AG04449 (cell line): Measurements from ENCODE around the gene OR10H4.

Experiments used
- CTCF ChIA-PET: fragments of 350-600 bp; formaldehyde crosslinking; extraction: SDS; loops from one replicate; lab custom pipeline; 2021; ENCODE audit warnings: antibody characterized with exemption; lab: Yijun Ruan, JAX
- POLR2A ChIA-PET: fragments of 400-600, 350-600 bp; formaldehyde crosslinking; extraction: SDS; loops from one replicate; lab custom pipeline; 2020; ENCODE audit warnings: antibody characterized with exemption, inconsistent platforms; lab: Yijun Ruan, JAX
- DNase-seq: peaks from one replicate; pipeline ENCODE4 v3.0.0-alpha.2; 2010; ENCODE audit warnings: low read depth, low spot score
- H3K4me3 ChIP-seq: 2 replicates; pipeline ENCODE4 v1.5.1; 2011; ENCODE audit warnings: low read depth, mild to moderate bottlenecking, control low read depth, low read length
- TF ChIP-seq, protein P1 (sequence below): IDR thresholded peaks from one replicate; pipeline ENCODE4 v1.5.1; 2011; ENCODE audit warnings: mild to moderate bottlenecking, moderate library complexity, low read length, control low read depth, inconsistent platforms; ENCODE audit not compliant: insufficient read depth; ENCODE audit errors: missing control alignments

OR10H4 gene

DNA sequence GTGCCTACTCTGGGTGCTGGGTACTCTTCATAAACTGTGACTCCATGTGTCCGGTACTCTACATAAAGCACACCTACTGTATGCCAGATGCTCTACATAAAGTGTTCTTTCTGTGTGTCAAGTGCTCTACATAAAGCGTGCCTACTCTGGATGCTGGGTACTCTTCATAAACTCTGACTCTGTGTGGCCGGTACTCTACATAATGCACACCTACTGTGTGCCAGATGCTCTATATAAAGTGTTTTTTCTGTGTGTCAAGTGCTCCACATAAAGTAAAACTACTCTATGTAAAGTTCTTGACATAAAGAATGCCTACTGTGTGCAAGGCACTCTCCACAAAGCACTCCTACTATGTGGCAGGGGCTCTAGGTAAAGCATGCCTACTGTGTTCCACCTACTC, 12.6 kb upstream of the OR10H4 start:
- TF ChIP-seq, protein P1, sequence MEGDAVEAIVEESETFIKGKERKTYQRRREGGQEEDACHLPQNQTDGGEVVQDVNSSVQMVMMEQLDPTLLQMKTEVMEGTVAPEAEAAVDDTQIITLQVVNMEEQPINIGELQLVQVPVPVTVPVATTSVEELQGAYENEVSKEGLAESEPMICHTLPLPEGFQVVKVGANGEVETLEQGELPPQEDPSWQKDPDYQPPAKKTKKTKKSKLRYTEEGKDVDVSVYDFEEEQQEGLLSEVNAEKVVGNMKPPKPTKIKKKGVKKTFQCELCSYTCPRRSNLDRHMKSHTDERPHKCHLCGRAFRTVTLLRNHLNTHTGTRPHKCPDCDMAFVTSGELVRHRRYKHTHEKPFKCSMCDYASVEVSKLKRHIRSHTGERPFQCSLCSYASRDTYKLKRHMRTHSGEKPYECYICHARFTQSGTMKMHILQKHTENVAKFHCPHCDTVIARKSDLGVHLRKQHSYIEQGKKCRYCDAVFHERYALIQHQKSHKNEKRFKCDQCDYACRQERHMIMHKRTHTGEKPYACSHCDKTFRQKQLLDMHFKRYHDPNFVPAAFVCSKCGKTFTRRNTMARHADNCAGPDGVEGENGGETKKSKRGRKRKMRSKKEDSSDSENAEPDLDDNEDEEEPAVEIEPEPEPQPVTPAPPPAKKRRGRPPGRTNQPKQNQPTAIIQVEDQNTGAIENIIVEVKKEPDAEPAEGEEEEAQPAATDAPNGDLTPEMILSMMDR: no peak
- no peak overlapping the region for H3K4me3 ChIP-seq
- POLR2A ChIA-PET: no interaction called here
- no peak for DNase-seq
- CTCF ChIA-PET: no interaction called here

DNA sequence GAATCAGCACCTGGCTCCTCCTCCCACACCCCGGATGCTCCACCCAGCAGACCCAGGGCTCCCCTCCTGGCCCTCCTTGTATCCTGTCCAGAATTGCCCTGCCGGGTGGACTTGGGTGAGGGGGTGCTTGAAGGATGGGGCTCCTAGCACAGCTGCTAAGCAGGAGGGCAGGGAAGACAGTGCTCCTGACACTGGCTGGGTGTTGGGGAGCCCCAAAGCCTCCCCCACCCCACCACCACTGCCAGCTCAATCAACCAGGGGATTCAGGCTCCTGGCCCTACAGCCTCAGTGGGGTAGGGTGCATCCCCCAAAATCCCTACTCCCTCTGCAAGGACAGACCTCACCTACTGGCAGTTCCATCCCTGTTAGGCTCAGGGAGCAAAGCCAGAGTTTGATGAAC, 11.9 kb upstream of the OR10H4 start:
- no peak overlapping the region for H3K4me3 ChIP-seq
- DNase-seq: no peak
- TF ChIP-seq, protein P1: no peak
- CTCF ChIA-PET: no interaction called here
- POLR2A ChIA-PET: no interaction called here

DNA sequence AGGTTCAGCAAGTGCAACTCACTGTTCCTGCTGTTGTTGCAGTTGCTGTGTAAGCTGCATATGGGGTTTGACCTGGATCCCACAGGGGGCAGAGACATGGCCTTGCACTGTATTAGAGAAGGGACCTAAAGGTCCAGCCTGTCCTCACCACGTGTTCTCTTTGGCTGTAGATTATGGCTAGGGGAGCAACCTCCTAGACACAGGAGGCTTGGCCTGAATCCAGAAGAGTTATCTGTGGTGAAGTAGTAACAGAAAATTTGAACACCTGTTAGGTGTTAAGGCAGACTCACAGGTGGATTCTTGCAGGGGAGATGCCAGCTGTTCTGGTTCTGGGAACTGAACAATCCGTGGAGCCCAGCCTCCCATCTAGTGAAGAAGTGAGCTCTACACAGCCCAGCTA, 11.0 kb upstream of the OR10H4 start:
- ChIA-PET POLR2A (no interaction called here), CTCF (no interaction called here)
- no peak overlapping the region for H3K4me3 ChIP-seq
- TF ChIP-seq, protein P1: no peak
- DNase-seq: no peak

DNA sequence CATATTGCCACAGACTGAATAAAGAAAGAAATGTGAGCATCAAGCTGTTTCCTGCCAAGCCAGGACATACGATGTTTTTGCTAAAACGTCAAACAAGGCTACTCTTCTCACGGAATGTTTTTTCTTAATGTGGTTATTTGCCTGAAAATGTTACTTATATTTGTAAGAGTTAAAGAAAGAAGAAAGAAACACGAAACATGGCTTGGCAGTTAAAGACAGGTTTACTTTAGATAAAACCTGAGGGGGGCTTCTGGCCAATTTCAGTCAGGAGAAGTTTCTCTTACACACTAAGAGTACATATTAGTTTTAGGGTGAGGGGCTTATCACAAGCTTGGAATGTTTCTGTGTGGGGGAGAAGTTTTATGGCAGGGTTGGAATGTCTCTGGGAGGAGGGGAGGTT, 4.4 kb upstream of the OR10H4 start:
- POLR2A ChIA-PET: no interaction called here
- TF ChIP-seq, protein P1: no peak

DNA sequence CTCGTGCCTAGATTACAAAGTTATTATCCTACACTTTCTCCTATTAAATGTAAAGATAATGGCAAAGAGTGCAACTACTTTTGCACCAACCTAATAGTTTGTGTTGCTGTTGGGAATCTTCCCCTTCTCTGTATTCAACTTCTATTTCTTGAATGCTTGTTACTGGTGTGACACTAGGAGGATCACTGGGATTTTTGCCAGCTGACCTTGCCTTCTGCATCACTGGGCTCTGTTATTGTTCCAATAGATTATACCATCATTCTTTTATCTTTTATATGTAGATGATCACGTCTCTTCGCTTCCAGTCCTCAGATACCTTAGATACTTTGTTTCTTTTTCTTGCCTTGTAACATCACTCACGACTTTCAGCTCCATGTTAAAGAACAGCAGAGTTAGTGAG, 3.5 kb upstream of the OR10H4 start:
- no peak for DNase-seq
- no peak overlapping the region for H3K4me3 ChIP-seq
- TF ChIP-seq, protein P1: no peak
- ChIA-PET POLR2A (no interaction called here), CTCF (no interaction called here)

More for the DNA sequence above, 4.4 kb upstream of the OR10H4 start:
- CTCF ChIA-PET: no interaction called here
- H3K4me3 ChIP-seq: no peak overlapping the region
- no peak for DNase-seq

DNA sequence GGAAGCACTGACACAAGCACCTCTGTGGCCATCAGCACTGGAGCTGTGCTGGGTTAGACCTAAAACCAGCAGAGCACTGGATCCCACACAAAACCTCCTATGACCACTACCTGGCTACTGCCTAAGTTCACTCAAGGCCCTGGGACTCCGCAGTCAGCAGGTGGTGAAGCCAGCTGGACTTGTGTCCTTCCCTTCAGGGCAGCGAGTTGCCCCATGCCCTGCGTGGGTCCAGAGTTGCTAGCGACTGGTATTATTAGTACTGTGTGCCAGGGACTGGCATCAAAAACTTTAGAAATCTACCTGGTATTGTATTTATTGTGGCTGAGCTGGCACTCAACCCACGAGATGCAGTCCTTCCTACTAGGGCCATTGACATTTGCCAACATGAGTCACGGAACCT, 6.0 kb downstream of the OR10H4 start:
- no peak overlapping the region for H3K4me3 ChIP-seq
- TF ChIP-seq, protein P1: no peak
- ChIA-PET POLR2A (no interaction called here), CTCF (interaction anchor here (0.9 kb wide), 1 partner anchor 11 kb away, joined by 3 read pairs; no protein-coding TSS in a partner anchor)
- DNase-seq: no peak
